VCaP (cell line): Measurements from ENCODE around the gene PCCA.

ENCODE experiments used
- H3K27ac ChIP-seq: fragments of 450-650 bp; 2 replicates; pipeline ENCODE4 v1.5.1; 2017
- TF ChIP-seq, protein P1 (sequence below): fragments of 450-650 bp; conservative IDR thresholded peaks from 2 replicates; pipeline ENCODE4 v1.5.1; 2017; ENCODE audit warnings: mild to moderate bottlenecking, moderate library complexity

PCCA gene

DNA sequence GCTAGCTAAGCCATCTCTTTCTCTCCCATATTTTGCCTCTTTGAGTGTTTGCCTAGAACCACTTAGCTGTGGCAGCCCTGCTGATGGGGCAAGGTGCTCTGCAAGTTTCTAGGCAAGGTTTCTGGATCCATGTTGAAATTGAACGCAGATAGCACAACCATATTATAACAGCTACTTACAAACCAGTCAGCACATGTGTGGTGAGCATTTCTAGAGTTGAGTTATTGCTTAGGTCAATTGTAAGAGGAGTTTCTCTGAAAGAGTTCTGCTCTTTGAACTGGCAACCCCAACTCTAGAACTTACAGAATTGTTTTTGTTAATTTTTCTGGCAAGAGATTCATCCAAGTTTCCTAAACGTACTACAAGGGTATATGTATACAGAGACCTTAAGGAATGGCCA, 396.4 kb downstream of the PCCA start:
- TF ChIP-seq, protein P1, sequence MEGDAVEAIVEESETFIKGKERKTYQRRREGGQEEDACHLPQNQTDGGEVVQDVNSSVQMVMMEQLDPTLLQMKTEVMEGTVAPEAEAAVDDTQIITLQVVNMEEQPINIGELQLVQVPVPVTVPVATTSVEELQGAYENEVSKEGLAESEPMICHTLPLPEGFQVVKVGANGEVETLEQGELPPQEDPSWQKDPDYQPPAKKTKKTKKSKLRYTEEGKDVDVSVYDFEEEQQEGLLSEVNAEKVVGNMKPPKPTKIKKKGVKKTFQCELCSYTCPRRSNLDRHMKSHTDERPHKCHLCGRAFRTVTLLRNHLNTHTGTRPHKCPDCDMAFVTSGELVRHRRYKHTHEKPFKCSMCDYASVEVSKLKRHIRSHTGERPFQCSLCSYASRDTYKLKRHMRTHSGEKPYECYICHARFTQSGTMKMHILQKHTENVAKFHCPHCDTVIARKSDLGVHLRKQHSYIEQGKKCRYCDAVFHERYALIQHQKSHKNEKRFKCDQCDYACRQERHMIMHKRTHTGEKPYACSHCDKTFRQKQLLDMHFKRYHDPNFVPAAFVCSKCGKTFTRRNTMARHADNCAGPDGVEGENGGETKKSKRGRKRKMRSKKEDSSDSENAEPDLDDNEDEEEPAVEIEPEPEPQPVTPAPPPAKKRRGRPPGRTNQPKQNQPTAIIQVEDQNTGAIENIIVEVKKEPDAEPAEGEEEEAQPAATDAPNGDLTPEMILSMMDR, result no peak
- no peak overlapping the region for H3K27ac ChIP-seq

DNA sequence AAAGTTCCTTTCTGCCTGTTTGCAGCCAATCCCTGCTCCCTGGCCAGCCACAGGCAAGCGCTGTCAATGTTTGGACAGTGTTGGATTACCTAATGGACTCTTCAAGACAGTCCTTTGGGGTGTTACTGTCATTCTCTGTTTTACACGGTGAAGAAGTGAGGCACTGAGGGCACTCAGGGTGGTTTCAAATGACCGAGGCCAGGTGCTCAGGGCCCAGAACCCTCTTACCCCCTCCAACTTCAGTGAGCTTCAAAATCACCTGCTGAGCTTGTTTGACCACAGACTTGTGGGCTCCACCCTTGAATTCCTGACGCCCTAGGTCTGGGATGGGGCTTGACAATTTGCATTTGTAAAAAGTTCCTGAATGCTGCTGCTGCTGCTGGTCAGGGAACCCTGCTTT, 401.8 kb downstream of the PCCA start:
- no peak overlapping the region for H3K27ac ChIP-seq
- TF ChIP-seq, protein P1, result no peak

- TF ChIP-seq, protein P1, result no peak
- H3K27ac ChIP-seq, result no peak overlapping the region
Observed at GRCh38 chr13:100491164-100491842, 402.4 kb downstream of the PCCA start.

DNA sequence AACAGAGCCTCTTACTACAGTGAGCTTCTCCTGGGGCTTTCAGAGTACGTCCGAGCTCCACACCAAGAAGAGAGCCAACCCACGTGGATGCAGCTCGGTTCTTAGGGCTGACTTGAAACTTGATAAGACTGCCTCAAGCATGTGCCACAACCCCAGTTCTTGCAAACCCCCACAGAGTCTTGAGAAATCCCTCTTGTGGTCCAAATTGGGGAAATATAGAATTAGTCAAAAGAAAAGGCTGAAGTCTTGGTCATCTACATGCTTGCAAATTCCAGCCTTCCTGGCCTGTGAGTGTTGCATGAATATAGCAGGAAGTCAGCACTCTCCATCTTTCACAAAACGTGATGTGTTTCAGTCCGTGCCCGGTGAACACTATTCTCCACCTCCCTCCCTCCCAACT, 404.5 kb downstream of the PCCA start:
- TF ChIP-seq, protein P1, result no peak
- no peak overlapping the region for H3K27ac ChIP-seq

- H3K27ac ChIP-seq, result no peak overlapping the region
Observed at GRCh38 chr13:100495455-100495854, 406.6 kb downstream of the PCCA start.

GRCh38 chr13:100497389-100497788, 408.5 kb downstream of the PCCA start:
- no peak overlapping the region for H3K27ac ChIP-seq
- TF ChIP-seq, protein P1, result no peak

More at GRCh38 chr13:100495455-100495854, 406.6 kb downstream of the PCCA start:
- TF ChIP-seq, protein P1, result no peak

DNA sequence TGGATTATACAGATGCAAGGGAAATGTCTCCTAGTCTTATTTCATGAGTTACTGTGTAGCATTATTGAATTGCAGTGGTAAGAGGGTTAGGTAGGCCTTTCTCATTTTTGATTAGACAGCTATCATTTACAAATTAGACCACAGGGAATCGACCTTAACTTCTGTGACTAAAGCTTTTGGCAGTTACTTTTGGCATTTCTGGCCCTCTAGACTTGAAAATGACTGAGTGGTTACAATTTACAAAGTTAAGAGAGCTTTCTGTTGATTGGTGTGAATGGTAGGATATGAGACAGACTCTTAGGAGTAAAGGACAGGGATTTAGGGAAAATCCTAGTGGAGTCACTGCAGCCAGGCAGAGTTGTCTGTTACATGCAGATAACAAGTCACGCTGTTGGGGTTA, 413.6 kb downstream of the PCCA start:
- TF ChIP-seq, protein P1, result no peak
- H3K27ac ChIP-seq, result no peak overlapping the region
